H9 (cell line): ENCODE measurements around the gene FOXP2. TPM values are rescaled to one million over a fixed set of nuclear protein-coding genes. Genes with fewer than 3 reads are reported as not detected.

ENCODE experiments used
- DNase-seq: peaks from one replicate; pipeline ENCODE4 v3.0.0-alpha.2; 2017
- H2AFZ ChIP-seq: one replicate; pipeline ENCODE4 v1.6.1; 2013; ENCODE audit warnings: mild to moderate bottlenecking, low read length, control low read depth, moderate library complexity
- H2AK5ac ChIP-seq: 2 replicates; pipeline ENCODE4 v1.6.1; 2013; ENCODE audit warnings: low read length, control low read depth, mixed read lengths; ENCODE audit not compliant: insufficient read length
- H2BK120ac ChIP-seq: one replicate; pipeline ENCODE4 v1.6.1; 2013; ENCODE audit warnings: low read depth, mild to moderate bottlenecking, low read length, control low read depth, inconsistent platforms; ENCODE audit not compliant: poor library complexity, severe bottlenecking
- H2BK12ac ChIP-seq: 2 replicates; pipeline ENCODE4 v1.6.1; 2013; ENCODE audit warnings: low read length, control low read depth, mixed read lengths, low read depth; ENCODE audit not compliant: insufficient read length
- H2BK15ac ChIP-seq: 2 replicates; pipeline ENCODE4 v1.6.1; 2013; ENCODE audit warnings: low read depth, low read length, control low read depth
- H2BK20ac ChIP-seq: one replicate; pipeline ENCODE4 v1.6.1; 2013; ENCODE audit warnings: low read depth, mild to moderate bottlenecking, low read length, control low read depth, inconsistent platforms; ENCODE audit not compliant: poor library complexity, severe bottlenecking
- H2BK5ac ChIP-seq: 2 replicates; pipeline ENCODE4 v1.6.1; 2013; ENCODE audit warnings: low read length, control low read depth, mixed read lengths; ENCODE audit not compliant: insufficient read length
- H3K14ac ChIP-seq: 2 replicates; pipeline ENCODE4 v1.6.1; 2013; ENCODE audit warnings: low read length, control low read depth; ENCODE audit not compliant: insufficient read depth
- H3K18ac ChIP-seq: 2 replicates; pipeline ENCODE4 v1.6.1; 2013; ENCODE audit warnings: low read depth, mild to moderate bottlenecking, mixed read lengths, low read length, control low read depth; ENCODE audit not compliant: insufficient read length
- H3K23ac ChIP-seq: 2 replicates; pipeline ENCODE4 v1.6.1; 2013; ENCODE audit warnings: low read length, control low read depth, mixed read lengths, low read depth; ENCODE audit not compliant: insufficient read length
- H3K23me2 ChIP-seq: 2 replicates; pipeline ENCODE4 v1.6.1; 2013; ENCODE audit warnings: low read depth, mild to moderate bottlenecking, mixed read lengths, low read length, control low read depth; ENCODE audit not compliant: insufficient read length, poor library complexity, severe bottlenecking
- H3K27ac ChIP-seq: 2 replicates; pipeline ENCODE4 v1.5.1; 2013; ENCODE audit warnings: low read length, control low read depth, mixed read lengths, low read depth; ENCODE audit not compliant: insufficient read length
- H3K27me3 ChIP-seq: 2 replicates; pipeline ENCODE4 v1.6.1; 2013; ENCODE audit warnings: low read length, control low read depth, inconsistent platforms; ENCODE audit not compliant: insufficient read depth
- H3K4ac ChIP-seq: 2 replicates; pipeline ENCODE4 v1.6.1; 2013; ENCODE audit warnings: low read depth, mild to moderate bottlenecking, control low read depth, inconsistent platforms, low read length, moderate library complexity
- H3K4me1 ChIP-seq: 2 replicates; pipeline ENCODE4 v1.6.1; 2013; ENCODE audit warnings: low read length, control low read depth, inconsistent platforms; ENCODE audit not compliant: insufficient read depth
- H3K4me2 ChIP-seq: 2 replicates; pipeline ENCODE4 v1.6.1; 2013; ENCODE audit warnings: low read length, control low read depth, mixed read lengths; ENCODE audit not compliant: insufficient read length, insufficient read depth
- H3K56ac ChIP-seq: 2 replicates; pipeline ENCODE4 v1.6.1; 2013; ENCODE audit warnings: low read depth, mild to moderate bottlenecking, mixed read lengths, low read length, control low read depth; ENCODE audit not compliant: insufficient read length
- H3K79me1 ChIP-seq: 2 replicates; pipeline ENCODE4 v1.6.1; 2013; ENCODE audit warnings: low read depth, mild to moderate bottlenecking, moderate library complexity, low read length, control low read depth, inconsistent platforms; ENCODE audit not compliant: insufficient read depth, poor library complexity, severe bottlenecking
- H3K79me2 ChIP-seq: 2 replicates; pipeline ENCODE4 v1.6.1; 2013; ENCODE audit warnings: low read length, control low read depth, inconsistent platforms; ENCODE audit not compliant: insufficient read depth
- H3K9ac ChIP-seq: 2 replicates; pipeline ENCODE4 v1.6.1; 2013; ENCODE audit warnings: low read length, control low read depth, mixed read lengths; ENCODE audit not compliant: insufficient read length; ENCODE audit errors: extremely low read depth
- H3K9me3 ChIP-seq: one replicate; pipeline ENCODE4 v1.6.1; 2013; ENCODE audit warnings: low read depth, low read length, inconsistent platforms; ENCODE audit not compliant: control insufficient read depth
- H3T11ph ChIP-seq: one replicate; pipeline ENCODE4 v1.6.1; 2013; ENCODE audit warnings: mild to moderate bottlenecking, low read length, control low read depth, inconsistent platforms
- H4K20me1 ChIP-seq: one replicate; pipeline ENCODE4 v1.6.1; 2013; ENCODE audit not compliant: control insufficient read depth, insufficient read length, insufficient read depth
- H4K5ac ChIP-seq: 2 replicates; pipeline ENCODE4 v1.6.1; 2013; ENCODE audit warnings: low read depth, mild to moderate bottlenecking, mixed read lengths, low read length, control low read depth; ENCODE audit not compliant: insufficient read length
- H4K8ac ChIP-seq: replicated peaks from 2 replicates; pipeline ENCODE4 v1.6.1; 2013; ENCODE audit warnings: low read length, control low read depth, mixed read lengths, low read depth; ENCODE audit not compliant: insufficient read length
- H4K91ac ChIP-seq: 2 replicates; pipeline ENCODE4 v1.6.1; 2013; ENCODE audit warnings: low read depth, mild to moderate bottlenecking, moderate library complexity, mixed read lengths, low read length, control low read depth; ENCODE audit not compliant: insufficient read length
- H3K27ac Mint-ChIP-seq, 3 experiments: 2 replicates in 2 of 3; 3 replicates in 1 of 3; pipeline ENCODE4 v1.8.0; 2020 to 2021; ENCODE audit warnings: mixed read lengths in 3 of 3, mild to moderate bottlenecking in 1 of 3, moderate library complexity in 1 of 3
- H3K27me3 Mint-ChIP-seq: 2 replicates; pipeline ENCODE4 v1.8.0; 2021; ENCODE audit warnings: low read depth, mild to moderate bottlenecking, moderate library complexity, mixed read lengths
- H3K36me3 Mint-ChIP-seq, 3 experiments: 2 replicates in 2 of 3; 3 replicates in 1 of 3; pipeline ENCODE4 v1.8.0; 2020 to 2021; ENCODE audit warnings: low read depth in 3 of 3, mixed read lengths in 3 of 3; ENCODE audit not compliant: insufficient read depth in 1 of 3
- H3K4me1 Mint-ChIP-seq, 2 experiments: 2 replicates each; pipeline ENCODE4 v1.8.0; 2020; ENCODE audit warnings: mixed read lengths in 2 of 2
- H3K4me3 Mint-ChIP-seq, 2 experiments: 2 replicates in 1 of 2; 3 replicates in 1 of 2; pipeline ENCODE4 v1.8.0; 2020 to 2021; ENCODE audit warnings: mild to moderate bottlenecking in 2 of 2, mixed read lengths in 2 of 2, moderate library complexity in 1 of 2
- H3K9me3 Mint-ChIP-seq, 2 experiments: 2 replicates in 1 of 2; 3 replicates in 1 of 2; pipeline ENCODE4 v1.8.0; 2020; ENCODE audit warnings: mild to moderate bottlenecking in 2 of 2, mixed read lengths in 2 of 2, moderate library complexity in 1 of 2
- CTCF ChIP-seq: fragments of 200-600 bp; sonication (generic); conservative IDR thresholded peaks from 3 replicates; pipeline ENCODE4 v1.8.0; 2021; ENCODE audit warnings: antibody characterized with exemption, mild to moderate bottlenecking
- WGBS: extraction: QIAGEN DNeasy Blood & Tissue Kit; methylation state at CpG from one replicate; pipeline ENCODE4 v1.1.7; 2013; ENCODE audit warnings: missing lambda C conversion rate, low lambda C conversion rate, mixed read lengths; ENCODE audit not compliant: insufficient read length; ENCODE audit errors: extremely low coverage; 5-methylcytosine and 5-hydroxymethylcytosine counted together
- total RNA-seq: library from RNA; stranded (reverse); gene quantifications from 2 replicates; pipeline ENCODE4 v1.2.1, GENCODE V29; 2021

The FOXP2 gene
- total RNA-seq, 1 experiment from 2014 or later: not detected

- Histone ChIP-seq H2AK5ac (no peak overlapping the region), H3T11ph (no peak overlapping the region), H4K20me1 (no peaks in the 10 kb centered on the region), H3K27ac (no peak overlapping the region), H3K18ac (no peak overlapping the region), H2BK5ac (no peak overlapping the region), H3K4ac (no peak overlapping the region), H2BK12ac (no peak overlapping the region), H4K8ac (no peak overlapping the region), H3K79me1 (no peaks in the 10 kb centered on the region), H3K9me3 (no peaks in the 10 kb centered on the region), H3K27me3 (no peaks in the 10 kb centered on the region), H3K14ac (no peak overlapping the region), H3K4me2 (no peak overlapping the region), H2AFZ (no peak overlapping the region), H3K23me2 (no peaks in the 10 kb centered on the region), H2BK120ac (no peak overlapping the region), H3K9ac (no peak overlapping the region), H4K91ac (no peak overlapping the region), H3K4me1 (no peaks in the 10 kb centered on the region), H3K79me2 (no peaks in the 10 kb centered on the region), H4K5ac (no peak overlapping the region), H2BK15ac (no peak overlapping the region), H2BK20ac (no peak overlapping the region), H3K23ac (no peak overlapping the region), H3K56ac (no peak overlapping the region)
- Mint-ChIP-seq H3K27ac (no peak overlapping the region), H3K4me1 (no peaks in the 10 kb centered on the region), H3K27me3 (no peaks in the 10 kb centered on the region), H3K9me3 (no peaks in the 10 kb centered on the region), H3K36me3 (no peaks in the 10 kb centered on the region), H3K4me3 (no peak overlapping the region)
- TF ChIP-seq CTCF: peak; percentile 73
- no CpG with 5 or more reads among the region's 2 CpGs for WGBS
- no peak for DNase-seq
Observed at GRCh38 chr7:114405427-114405826, 9.2 kb upstream of the FOXP2 start.
